Right renal pelvis (tissue), 4 donors: Measurements from ENCODE around the gene OR6S1. TPM values are rescaled to one million over a fixed set of nuclear protein-coding genes. Genes with fewer than 3 reads are reported as not detected.
"Not testable (repeated sequence)": the region's sequence is repeated elsewhere in the genome, so short reads cannot be mapped to it uniquely, and the experiment has no call there.

Experiments
- DNase-seq, 4 donors: peaks; one replicate each; pipeline ENCODE4 v3.0.0-alpha.2; 2013; ENCODE audit warnings: low read depth in 4 of 4, low spot score in 3 of 4, missing footprints in 1 of 4
- polyA plus RNA-seq, 4 donors: library from polyadenylated mRNA; unstranded; fragments of 120-200 nt; gene quantifications; one replicate each; pipeline ENCODE4 v1.2.1, GENCODE V29; 2013; ENCODE audit not compliant: insufficient read length in 4 of 4

OR6S1 gene
- polyA plus RNA-seq, 4 donors = not detected

DNA sequence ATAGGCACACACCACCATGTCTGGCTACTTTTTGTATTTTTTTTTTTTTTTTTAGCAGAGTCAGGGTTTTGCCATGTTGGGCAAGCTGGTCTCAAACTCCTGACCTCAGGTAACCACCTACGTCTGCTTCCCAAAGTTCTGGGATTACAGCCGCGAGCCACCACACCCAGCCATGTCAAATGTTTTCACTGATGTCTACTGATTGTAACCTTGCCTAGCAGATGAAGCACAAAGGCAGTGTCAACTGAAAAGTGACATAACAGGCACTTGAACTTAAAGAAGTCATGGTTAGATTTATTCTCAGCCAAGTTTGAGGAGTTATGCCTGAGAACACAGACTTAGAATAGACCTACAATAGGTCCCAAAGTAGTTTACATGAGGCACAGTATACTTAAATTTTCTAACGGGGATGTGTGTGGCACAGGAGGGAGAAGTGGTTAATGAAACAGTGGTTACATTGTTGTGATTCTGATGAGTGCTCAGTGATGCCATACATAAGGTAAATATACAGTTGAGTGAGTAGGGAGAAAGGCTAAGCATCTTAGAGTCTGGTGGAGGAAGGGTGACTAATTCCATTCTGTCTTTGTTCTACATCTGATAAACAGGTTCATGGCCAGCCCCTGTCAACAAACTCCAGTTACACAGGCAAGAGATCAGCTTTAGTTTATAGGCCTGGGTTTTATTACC, 30.2 kb upstream of the OR6S1 start:
- DNase-seq = no peak

DNA sequence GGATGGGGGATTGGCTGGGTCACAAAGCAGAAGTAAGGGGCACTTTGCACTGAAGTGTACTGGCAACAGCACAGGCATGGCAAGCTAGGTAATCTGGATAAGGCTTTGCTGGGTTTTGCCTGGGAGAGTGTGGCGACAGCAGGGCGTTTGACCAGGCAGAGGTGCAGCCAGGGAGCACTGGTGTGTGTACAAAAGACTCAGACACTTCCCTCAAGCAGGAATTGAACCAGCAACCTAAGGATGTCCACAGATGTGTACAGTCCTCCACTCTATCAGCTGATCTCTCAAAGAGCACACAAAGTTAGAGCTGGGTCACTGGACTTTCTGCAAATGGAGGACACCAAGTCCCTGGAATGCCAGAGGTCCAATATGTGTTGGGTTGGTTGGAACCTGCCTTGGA, 27.5 kb upstream of the OR6S1 start:
- no peak for DNase-seq

DNA sequence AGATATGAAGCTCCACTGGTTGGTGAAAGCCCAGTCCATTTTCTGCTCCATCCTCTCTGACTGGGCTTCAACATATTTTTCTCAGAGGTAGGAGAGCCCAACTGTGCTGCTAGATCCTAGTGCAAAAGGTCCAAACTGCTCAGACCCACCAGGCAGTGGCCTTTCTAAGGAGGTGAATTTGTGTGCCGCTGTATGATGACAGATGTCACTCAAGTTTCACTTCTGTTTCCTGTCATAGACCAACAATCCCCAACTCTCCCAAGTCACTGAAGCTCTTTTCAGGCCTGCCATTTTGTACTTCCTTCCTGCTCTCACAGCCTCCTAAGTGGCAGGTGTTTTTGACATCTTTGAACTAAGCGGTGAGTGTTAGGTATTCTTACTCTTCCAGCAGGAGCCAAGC, 26.5 kb upstream of the OR6S1 start:
- DNase-seq = no peak

DNA sequence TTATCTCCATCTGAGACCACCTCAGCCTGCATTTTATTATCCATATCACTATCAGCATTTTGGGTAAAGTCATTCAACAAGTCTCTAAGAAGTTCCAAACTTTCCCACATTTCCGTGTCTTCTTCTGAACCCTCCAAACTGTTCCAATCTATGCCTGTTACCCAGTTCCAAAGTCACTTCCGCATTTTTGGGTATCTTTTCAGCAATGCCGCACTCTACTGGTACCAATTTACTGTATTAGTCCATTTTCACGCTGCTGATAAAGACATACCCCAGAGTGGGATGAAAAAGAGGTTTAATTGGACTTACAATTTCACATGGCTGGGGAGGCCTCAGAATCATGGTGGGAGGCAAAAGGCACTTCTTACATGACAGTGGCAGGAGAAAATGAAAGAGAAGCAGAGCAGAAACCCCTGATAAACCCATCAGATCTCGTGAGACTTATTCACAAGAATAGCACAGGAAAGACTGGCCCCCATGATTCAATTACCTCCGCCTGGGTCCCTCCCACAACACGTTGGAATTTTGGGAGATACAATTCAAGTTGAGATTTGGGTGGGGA, 25.0 kb upstream of the OR6S1 start:
- DNase-seq = not testable (repeated sequence)

DNA sequence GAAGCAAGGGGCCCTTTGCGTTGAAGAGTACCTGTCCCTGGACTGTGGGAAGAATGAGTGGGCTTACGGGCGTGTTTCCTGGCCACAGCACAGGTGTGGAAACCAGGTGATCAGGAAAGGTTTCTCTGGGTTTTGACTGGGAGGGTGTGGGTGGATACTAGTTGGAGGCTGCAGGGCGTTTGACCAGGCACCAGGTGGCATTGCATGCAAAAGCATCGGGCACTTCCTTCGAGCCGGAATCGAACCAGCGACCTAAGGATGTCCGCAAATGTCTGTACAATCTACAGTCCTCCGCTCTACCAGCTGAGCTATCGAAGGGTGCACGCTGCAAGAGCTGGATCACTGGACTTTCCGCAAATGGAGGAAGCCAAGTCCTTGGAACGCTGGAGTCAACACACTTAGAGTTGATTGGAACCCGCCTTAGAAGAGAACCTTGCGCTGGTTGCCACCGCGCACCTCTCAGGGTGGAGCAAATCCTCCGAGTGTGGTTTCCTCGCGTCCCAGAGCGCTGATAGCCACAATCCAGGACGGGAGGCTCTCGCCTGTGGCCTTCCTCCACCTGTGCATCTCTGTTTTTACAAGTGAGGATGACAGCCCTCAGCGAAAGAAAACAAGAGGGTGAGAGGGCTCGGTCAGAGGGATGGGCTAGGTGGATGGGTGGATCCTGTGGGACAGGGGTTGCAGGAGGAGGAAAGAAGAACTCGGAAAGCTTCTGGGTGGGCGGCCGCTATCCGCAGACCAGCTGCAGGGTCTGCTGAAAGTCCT, 21.7 kb upstream of the OR6S1 start:
- DNase-seq = no peak

DNA sequence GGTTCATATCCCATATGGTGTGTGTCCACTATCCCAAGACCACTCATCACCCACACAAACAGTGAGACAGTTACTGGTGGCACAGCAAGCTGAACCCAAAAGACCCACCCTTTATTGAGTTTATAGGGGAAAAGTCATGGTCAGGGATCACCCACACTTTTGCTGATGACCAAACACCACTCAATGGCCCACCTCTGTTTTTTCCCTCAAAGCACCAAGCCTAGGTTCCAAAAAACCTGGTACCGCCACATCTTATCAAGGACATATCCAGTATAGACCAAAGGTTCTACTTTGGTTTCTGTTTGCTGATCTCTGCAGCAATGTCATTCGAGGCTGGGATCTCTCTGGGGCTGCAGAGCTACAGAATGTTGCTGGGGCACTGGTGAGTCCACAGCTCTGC, 19.7 kb upstream of the OR6S1 start:
- no peak for DNase-seq

DNA sequence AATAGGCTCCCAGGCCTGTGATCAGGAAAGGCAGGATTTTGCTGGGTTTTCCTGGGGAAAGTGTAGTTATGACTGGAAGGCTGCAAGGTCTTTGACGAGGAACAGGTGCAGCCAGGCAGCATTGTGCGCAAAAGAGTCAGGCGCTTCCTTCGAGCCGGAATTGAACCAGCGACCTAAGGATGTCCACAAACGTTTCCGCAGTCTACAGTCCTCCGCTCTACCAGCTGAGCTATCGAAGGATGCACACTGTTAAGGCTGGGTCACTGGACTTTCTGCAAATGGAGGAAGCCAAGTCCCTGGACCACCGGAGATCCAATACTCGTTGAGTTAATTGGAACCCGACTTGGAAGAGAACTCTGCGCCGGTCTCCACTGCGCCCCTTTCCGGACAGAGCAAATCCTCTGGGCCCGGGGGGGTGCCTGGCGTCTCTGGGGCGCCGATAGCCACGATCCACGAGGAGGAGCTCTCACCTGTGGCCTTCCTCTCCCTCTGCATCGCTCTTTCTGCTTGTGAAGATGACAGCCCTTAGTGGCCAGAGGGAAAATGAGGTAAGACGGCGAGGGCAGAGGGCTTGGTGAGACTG, 18.4 kb upstream of the OR6S1 start:
- no peak for DNase-seq

DNA sequence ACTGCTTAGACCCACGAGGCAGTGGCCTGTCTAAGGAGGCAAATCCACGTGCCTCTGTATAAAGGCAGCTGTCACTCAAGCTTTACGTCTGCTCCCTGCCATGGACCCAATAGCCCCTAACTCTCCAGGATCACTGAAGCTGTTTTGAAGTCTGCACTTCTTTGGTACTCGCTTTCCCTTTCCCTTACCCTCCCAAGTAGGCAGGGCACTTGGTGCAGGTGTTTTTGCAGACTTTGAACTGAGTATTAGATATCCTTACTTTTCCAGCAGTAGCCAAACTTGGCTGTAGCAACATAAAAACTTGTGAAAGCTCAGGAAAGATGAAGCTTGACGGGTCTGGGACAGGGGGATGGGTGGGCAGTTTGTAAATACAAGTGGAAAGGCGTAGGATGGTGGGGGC, 17.8 kb upstream of the OR6S1 start:
- DNase-seq = no peak

DNA sequence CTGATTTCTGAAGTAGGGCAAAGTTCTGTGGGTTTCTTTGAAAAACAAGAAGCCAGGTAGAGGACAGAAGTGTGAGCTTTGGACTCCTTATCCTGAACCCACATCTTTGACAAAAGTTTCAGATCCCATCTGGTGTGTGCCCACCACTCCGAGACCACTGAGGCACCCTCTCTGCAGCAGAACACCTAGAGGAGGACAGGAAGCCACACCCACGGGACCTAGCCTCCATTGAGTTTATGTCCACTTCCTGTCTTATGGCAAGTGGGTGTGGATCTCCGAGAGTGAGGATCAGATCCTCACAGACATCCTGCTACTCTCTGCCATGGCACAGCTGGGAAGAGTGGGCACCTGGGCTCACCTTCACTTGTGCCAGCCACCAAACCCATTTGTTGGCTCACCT, 16.8 kb upstream of the OR6S1 start:
- no peak for DNase-seq

DNA sequence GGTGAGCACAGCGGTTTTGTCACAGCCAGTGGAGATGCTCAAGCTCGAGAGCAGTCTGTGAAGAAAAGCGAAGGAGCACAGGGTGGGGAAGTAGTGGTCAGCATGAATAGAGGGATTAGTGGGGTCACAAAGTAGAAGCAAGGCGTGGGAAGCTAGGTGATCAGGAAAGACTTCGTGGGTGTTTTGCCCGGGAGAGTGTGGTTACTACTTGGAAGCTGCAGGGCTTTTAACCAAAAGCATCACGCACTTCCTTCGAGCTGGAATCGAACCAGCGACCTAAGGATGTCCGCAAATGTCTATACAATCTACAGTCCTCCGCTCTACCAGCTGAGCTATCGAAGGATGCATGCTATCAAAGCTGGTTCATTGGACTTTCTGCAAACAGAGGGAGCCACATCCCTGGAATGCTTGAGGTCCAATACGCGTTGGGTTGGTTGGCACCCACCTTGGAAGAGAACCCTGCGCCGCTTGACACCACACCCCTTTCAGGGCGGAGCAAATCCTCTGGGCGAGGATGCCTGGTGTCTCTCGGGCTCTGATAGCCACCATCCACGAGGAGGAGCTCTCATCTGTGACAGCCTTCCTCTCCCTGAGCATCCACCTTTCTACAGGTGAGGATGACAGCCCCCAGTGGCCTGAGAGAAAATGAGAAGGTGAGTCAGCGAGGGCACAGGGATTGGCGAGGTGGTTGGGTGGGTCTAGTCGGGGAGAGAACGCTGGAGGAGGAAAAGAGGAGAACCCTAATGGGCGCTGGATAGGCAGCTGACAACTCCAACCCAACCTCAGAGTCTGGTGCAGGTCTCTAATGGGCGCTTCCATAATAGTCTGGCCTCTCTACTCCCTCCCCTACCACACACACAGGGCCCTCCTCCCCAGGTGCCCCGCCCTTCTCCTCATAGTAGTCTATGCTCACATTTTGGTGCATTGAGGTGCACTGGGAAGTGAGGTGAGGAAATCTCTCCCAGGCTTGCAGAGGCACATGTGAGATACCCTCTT, 16.0 kb upstream of the OR6S1 start:
- no peak for DNase-seq

DNA sequence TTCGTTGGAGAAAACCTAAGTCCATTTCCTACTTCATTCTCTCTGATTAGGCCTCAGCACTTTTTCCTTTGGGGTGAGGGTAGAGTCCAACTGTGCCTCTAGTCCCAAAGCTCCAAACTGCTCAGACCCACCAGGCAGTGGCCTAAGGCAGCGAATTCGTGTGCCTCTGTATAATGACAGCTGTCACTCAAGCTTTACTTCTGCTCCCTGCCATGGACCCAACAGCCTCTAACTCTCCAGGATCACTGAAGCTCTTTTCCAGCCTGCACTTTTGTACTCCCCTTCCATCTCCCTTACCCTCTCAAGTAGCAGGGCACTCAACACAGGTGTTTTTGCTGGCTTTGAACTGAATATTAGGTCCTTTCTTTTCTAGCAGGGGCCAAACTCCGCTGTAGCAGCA, 14.8 kb upstream of the OR6S1 start:
- DNase-seq = no peak

DNA sequence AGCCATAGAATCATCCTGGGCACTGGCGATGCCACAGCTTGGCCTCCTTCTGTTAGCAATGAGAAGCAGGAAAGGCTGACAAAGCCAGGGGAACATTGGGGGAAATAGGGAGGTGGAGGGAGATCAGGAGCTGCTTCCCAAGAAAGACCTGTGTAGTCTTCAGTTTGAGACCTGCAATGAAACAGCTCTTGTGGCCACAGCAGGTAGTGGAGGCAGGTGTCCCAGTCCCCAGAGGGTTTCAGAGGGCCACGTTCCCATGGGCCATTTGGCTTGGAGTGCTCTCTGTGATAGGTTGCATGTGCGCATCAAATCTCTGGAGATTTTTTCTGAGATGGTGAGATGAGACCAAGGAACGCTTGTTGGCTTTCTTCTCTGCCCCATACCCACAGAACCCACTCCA, 14.4 kb upstream of the OR6S1 start:
- DNase-seq = no peak

DNA sequence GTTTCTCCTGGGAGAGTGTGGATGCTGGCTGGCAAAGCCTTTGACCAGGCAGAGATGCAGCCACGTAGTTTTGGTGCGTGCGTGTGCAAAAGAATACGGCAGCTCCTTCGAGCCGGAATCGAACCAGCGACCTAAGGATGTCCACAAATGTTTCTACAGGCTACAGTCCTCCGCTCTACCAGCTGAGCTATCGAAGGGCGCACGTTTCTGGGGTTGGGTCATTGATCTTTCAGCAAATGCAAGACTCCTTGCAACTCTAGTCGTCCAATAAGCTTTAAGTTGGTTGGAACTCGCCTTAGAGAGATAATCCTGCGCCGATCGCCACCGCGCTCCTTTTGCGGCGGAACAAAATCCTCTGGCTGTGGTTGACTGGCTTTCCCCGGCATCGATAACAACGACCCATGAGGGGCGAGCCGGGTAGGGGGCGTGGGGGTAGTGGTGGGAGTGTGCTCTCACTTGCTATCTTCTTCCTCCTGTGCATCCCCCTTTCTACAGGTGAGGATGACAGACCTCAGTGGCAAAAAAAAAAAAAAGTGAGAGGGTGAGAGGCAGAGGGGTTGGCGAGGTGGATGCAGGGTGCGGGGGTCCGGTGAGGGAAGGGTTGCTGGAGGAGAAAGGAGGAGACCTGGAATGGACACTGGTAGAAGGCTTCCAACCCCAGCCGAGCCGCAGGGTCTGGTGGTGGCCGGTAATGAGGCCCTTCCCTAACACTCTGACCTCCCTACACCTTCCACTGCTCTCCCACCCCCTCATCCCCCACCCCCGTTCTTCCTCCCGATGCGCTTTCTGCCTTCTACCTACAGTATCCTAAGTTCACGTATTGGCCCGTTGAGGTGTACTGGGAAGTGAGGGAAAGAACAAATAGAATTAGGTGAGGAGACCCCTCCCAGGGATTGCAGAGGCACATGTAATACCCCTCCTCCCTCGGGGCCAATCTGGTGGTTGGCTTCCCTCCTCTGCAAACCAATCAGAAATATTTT, 11.8 kb upstream of the OR6S1 start:
- no peak for DNase-seq

DNA sequence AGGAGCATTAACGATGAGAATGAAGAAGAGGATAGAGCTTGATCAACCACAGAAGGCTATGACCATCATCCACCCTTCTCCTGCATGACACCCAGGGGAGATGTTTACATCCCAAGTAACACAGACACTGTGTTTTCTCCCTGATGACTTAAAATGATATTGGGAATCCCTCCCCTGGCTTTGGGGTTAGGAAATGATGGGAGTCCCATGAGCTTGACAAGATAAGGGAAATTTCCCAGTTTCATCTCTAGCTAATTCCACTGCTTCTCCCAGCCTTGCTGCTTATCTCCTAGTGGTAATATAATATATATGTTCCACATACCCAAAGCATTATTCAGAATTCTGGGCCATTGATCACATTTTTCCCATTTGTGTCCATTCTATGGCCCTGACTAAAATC, 4.0 kb upstream of the OR6S1 start:
- no peak for DNase-seq

DNA sequence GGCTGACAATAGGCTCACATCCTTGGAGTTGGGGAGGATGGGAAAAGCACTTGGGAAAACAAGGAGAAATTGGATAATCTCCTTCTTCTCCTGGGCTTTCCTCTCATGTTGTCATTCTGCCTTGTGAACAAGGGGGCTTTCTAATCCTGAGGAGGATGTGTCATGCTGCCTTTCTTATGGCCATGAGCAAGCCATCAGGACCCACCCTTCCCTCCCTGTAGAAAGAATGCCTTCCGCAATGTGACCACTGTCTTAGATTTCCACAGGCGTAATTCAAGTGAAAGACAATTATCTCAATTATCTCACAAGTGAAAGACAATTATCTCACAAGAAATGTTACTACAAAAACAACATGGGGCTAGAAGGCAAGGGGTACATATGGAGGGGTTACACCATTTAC, 3.0 kb upstream of the OR6S1 start:
- no peak for DNase-seq

DNA sequence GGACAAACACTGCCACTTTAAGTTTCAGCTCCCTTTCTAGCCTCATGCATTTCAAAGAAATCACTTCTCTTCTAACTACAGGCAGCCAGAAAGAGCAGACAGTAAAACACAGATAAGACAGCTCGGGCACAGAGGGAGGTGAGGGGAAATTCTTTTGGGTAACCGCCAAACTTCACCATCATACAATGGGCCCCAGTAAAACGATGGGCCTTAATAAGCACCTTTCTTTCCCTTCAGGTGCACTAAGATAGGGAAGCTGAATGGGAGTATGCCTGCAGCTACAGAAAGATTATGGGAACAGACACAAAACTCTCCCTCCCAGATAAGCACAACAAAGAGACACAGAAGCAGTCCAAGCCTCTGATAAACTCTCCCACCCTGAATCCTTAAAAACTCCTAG, 1.3 kb upstream of the OR6S1 start:
- not testable (repeated sequence) for DNase-seq

DNA sequence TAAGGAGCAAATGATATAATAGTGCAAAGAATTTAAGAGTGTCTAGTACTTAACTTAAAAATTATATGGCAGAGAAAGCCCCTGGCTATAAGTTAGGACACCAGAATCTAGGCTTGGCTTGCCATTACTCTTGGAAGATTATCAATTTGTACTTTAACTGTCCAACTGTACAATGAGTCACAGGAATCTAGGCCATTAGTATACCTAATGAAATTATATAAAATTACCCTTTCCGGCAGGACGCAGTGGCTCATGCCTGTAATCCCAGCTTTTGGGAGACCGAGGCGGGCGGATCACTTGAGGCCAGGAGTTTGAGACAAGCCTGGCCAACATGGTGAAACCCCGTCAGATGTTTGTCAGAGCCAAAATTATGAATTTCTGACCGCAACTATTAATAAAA, 691 bp upstream of the OR6S1 start:
- no peak for DNase-seq

DNA sequence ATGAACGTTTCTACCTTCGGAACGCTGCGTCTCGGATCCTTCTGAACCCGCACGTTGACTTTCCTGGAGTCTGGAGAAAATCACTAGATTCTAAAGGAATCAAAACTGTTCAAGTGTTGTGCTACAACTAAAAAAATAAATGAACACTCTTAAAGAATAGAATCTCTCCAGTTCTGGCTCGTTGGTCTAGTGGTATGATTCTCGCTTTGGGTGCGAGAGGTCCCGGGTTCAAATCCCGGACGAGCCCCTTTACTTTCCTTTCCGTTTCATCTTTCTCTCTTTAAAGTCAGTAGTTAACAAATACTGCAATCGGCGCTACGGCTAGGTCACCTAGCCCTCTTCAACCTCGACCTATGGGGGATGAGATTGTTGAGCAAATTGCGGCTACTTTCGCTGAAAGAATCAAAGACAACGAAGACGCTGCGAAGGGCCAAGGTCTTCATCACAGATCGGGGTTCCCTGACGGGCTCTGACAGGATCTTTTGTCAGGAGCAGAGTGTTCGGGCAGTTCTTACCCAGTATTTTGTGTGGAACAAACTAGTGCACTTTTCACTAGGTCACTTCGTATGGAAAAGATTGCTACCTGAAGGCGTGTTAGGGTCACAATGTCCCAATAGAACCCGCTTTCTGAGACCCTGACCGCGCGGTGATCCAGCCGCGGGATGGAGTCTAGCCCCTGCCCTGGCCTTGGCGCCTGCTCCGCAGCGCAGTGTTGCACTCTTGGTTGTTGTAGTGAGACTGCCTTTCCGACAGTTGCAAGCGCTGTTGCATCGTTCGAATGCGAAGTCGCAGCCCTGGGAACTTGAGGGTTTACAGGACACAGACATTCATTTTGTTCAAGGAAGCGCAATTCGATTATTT, 8.4 kb downstream of the OR6S1 start:
- DNase-seq = no peak
